ENCODE data around the gene KIAA1958. TPM values are rescaled to one million over a fixed set of nuclear protein-coding genes. Genes with fewer than 3 reads are reported as not detected.

Gene KIAA1958
- total and polyA plus RNA-seq, 10 of the 15 experiments (the other 5 are each of a cell fraction or from before 2014, with no cell fraction given), result 0.53 to 8.7 (median 4.0) TPM

GRCh38 chr9:112694706-112695555, 208.3 kb downstream of the KIAA1958 start (continued):
- TF ChIP-seq ZBTB40 (IDR thresholded peaks at IDR 0.05; ENCODE audit: borderline replicate concordance) (no peak), MTA2 (IDR thresholded peaks at IDR 0.05; ENCODE audit: low read depth) (no peak)

- ATAC-seq (no peak), DNase-seq (ENCODE audit: low read depth, low spot score) (no peak), FAIRE-seq (no peak)
- Histone ChIP-seq H3K9ac (ENCODE audit: control insufficient read depth, insufficient read depth, low read length) (no peak overlapping the region), H2AFZ (ENCODE audit: control insufficient read depth, low read depth, low read length) (no peak overlapping the region), H3K9me3 (replicated peaks; ENCODE audit: control insufficient read depth, insufficient read depth, low read length) (no peaks in the 10 kb centered on the region), H3K79me2 (ENCODE audit: control insufficient read depth, insufficient read depth, low read length) (no peaks in the 10 kb centered on the region; the same call in 1 of the 2 replicates), H3K27me3 (replicated peaks in 1 of 2; ENCODE audit: control insufficient read depth in 2 of 2, insufficient read depth in 2 of 2, low read length in 1 of 2) (no peaks in the 10 kb centered on the region), H3K4me3 (no peak overlapping the region), H3K4me2 (ENCODE audit: control insufficient read depth, insufficient read depth) (no peak overlapping the region), H4K20me1 (ENCODE audit: control insufficient read depth, insufficient read depth) (no peaks in the 10 kb centered on the region), H3K36me3 (ENCODE audit: control insufficient read depth in 2 of 2, insufficient read depth in 2 of 2, low read length in 1 of 2) (peaks cover 5 to 10% of the 10 kb centered on the region in 2 experiments; a peak in 3 of 4 replicates), H3K27ac (ENCODE audit: control insufficient read depth, insufficient read depth) (no peak overlapping the region), H3K4me1 (ENCODE audit: control insufficient read depth, insufficient read depth, low read length) (peaks cover 10% of the 10 kb centered on the region; the same call in 1 of the 2 replicates)
- SMC1A ChIA-PET (ENCODE audit: uncharacterized antibody, unreplicated experiment), result interaction anchor here (0.7 to 1.1 kb wide), 3 partner anchors 11 to 329 kb away, joined by 3 read pairs; no protein-coding TSS in a partner anchor
- intact Hi-C loops (cut with micrococcal nuclease; ENCODE audit: unreplicated experiment), result no loop called here
- TF ChIP-seq SMC3 (IDR thresholded peaks at IDR 0.05; ENCODE audit: borderline replicate concordance, low read length) (no peak), MTA3 (IDR thresholded peaks at IDR 0.05; ENCODE audit: borderline replicate concordance, low read length) (no peak), BRCA1 (IDR thresholded peaks at IDR 0.05; ENCODE audit: low read depth, low read length) (no peak)
- POLR2A ChIA-PET, result no interaction called here
- in situ Hi-C loops (cut with MboI), result no loop called here
- WGBS (ENCODE audit: insufficient coverage, insufficient replicate concordance, low lambda C conversion rate, missing lambda C conversion rate), result 99% methylated on average over 5 of the region's 5 CpGs
- RAD21 ChIA-PET (ENCODE audit: unreplicated experiment), result no interaction called here
- no TSS peak for BruUV-seq (replicated peaks)
- CTCF ChIA-PET, result interaction anchor here (0.6 to 1.3 kb wide), 2 partner anchors 123 to 230 kb away, joined by 3 to 6 read pairs; no protein-coding TSS in a partner anchor
Measured at GRCh38 chr9:112696461-112696860, 209.8 kb downstream of the KIAA1958 start.

Data from GM12878 (cell line).